ENCODE results near the gene KLHL9. TPM values are rescaled to one million over a fixed set of nuclear protein-coding genes. Genes with fewer than 3 reads are reported as not detected.

KLHL9 gene
- total RNA-seq, 1 experiment from 2014 or later, result 18.2 TPM

- no peak overlapping the region for H4K5ac ChIP-seq (ENCODE audit: insufficient read length, low read depth, low read length)
- H2BK120ac ChIP-seq (ENCODE audit: low read depth, low read length, poor library complexity, severe bottlenecking), result no peak overlapping the region
- no peak overlapping the region for H3K23ac ChIP-seq (ENCODE audit: insufficient read length, low read depth, low read length)
- no peak overlapping the region for H2AK5ac ChIP-seq (ENCODE audit: insufficient read length, low read length)
- no peak overlapping the region for H3K56ac ChIP-seq (ENCODE audit: insufficient read length, low read depth, low read length)
- H2BK15ac ChIP-seq (ENCODE audit: low read depth, low read length), result no peak overlapping the region
- no peaks in the 10 kb centered on the region for H3K9me3 ChIP-seq (ENCODE audit: control insufficient read depth, low read depth, low read length)
- no peak overlapping the region for H2BK20ac ChIP-seq (ENCODE audit: low read depth, low read length, poor library complexity, severe bottlenecking)
- no peak overlapping the region for H4K8ac ChIP-seq (replicated peaks; ENCODE audit: insufficient read length, low read depth, low read length)
- no peak overlapping the region for H3T11ph ChIP-seq (ENCODE audit: low read length)
- H4K20me1 ChIP-seq (ENCODE audit: control insufficient read depth, insufficient read depth, insufficient read length), result no peaks in the 10 kb centered on the region
- no peak overlapping the region for H2AFZ ChIP-seq (ENCODE audit: low read length)
- no peaks in the 10 kb centered on the region for H3K79me2 ChIP-seq (ENCODE audit: insufficient read depth, low read length)
- H2BK5ac ChIP-seq (ENCODE audit: insufficient read length, low read length), result no peak overlapping the region
- no peaks in the 10 kb centered on the region for H3K79me1 ChIP-seq (ENCODE audit: insufficient read depth, low read depth, low read length, poor library complexity, severe bottlenecking)
- H3K4me3 Mint-ChIP-seq, result no peak overlapping the region
- no peak overlapping the region for H3K9ac ChIP-seq (ENCODE audit: extremely low read depth, insufficient read length, low read length)
- no peak overlapping the region for H4K91ac ChIP-seq (ENCODE audit: insufficient read length, low read depth, low read length)
- H3K27ac ChIP-seq (ENCODE audit: insufficient read length, low read depth, low read length), result no peak overlapping the region
- H3K36me3 Mint-ChIP-seq (ENCODE audit: insufficient read depth in 1 of 3, low read depth in 3 of 3), result no peaks in the 10 kb centered on the region
- DNase-seq, result no peak
- H3K18ac ChIP-seq (ENCODE audit: insufficient read length, low read depth, low read length), result no peak overlapping the region
- TF ChIP-seq CTCF (conservative IDR thresholded peaks at IDR 0.05), result no peak
- no peaks in the 10 kb centered on the region for H3K23me2 ChIP-seq (ENCODE audit: insufficient read length, low read depth, low read length, poor library complexity, severe bottlenecking)
- no peaks in the 10 kb centered on the region for H3K4me1 ChIP-seq (ENCODE audit: insufficient read depth, low read length)
- 0 out of 5 replicates have a peak, but pooled peaks cover 0 to 3% of the 10 kb centered on the region in 2 experiments for H3K9me3 Mint-ChIP-seq
- H3K27me3 Mint-ChIP-seq (ENCODE audit: low read depth), result peaks cover 27% of the 10 kb centered on the region
- no peaks in the 10 kb centered on the region; the same call in 1 of the 2 replicates for H3K27me3 ChIP-seq (ENCODE audit: insufficient read depth, low read length)
- WGBS (ENCODE audit: extremely low coverage, insufficient read length, low lambda C conversion rate), result 100% methylated on average over 1 of the region's 6 CpGs
- no peak overlapping the region for H3K14ac ChIP-seq (ENCODE audit: insufficient read depth, low read length)
- no peak overlapping the region for H2BK12ac ChIP-seq (ENCODE audit: insufficient read length, low read depth, low read length)
- no peak overlapping the region for H3K4me2 ChIP-seq (ENCODE audit: insufficient read depth, insufficient read length, low read length)
- no peak overlapping the region for H3K4ac ChIP-seq (ENCODE audit: low read depth, low read length)
- no peaks in the 10 kb centered on the region for H3K4me1 Mint-ChIP-seq
- no peak overlapping the region for H3K27ac Mint-ChIP-seq
Measured at GRCh38 chr9:21294904-21295538, 40.2 kb downstream of the KLHL9 start.
